NCI-H2081 treated with DMSO at 0.1 percent for 48 hours (cell line): Measurements from ENCODE around the gene RBM19.

ENCODE experiments used
- DNase-seq: peaks from one replicate; lab custom pipeline; 2025; lab: John Stamatoyannopoulos, UW

RBM19 gene

DNA sequence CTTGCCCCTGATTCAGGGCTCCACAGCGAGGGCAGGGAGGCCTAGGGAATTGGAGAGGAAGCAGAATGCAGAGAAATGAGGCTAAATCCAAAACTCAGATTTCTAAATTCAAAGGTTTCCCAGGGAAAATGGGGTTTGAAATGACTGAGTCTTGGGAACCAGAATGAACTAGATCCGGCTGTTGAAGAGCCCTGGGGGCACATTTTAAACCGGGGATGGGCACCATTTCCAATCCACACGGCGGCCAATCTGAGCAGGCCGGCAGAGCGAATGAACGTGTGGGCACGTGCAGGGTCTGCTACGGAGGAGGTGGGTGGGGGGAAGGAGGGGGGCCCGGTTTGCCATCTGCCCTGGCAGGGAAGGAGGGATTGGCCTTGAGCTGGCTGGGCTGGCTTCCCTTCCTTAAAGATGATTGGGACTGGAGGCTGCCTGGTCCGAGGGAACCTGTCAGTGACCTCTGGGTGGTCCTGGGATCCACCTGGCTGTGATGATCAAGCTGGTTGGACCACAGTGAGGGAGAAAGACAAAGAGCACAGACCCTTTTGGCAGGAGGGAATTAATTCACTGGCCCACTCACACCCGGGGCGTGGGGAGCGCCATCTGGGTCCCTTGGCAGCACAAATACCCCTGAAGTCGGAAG is 161.0 kb downstream of the RBM19 start:
- no peak for DNase-seq

DNA sequence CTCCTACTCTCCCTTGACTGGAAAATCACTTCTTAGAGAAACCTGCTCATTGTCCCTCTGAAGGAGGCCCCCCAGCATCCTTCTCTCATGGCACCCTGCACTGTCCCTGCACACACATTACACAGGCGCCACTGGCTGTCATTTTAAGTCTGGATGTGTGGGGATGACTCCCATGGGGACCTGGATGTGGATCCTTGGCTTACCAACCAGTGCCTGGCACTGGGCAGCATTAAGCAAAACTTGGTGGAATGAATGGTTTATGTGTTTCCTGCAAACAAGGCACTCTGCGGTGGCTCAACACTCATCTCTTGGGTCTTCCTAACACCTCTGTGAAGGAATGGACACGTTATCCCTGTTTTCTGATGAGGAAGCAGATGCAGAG is 162.4 kb downstream of the RBM19 start:
- DNase-seq, result no peak

DNA sequence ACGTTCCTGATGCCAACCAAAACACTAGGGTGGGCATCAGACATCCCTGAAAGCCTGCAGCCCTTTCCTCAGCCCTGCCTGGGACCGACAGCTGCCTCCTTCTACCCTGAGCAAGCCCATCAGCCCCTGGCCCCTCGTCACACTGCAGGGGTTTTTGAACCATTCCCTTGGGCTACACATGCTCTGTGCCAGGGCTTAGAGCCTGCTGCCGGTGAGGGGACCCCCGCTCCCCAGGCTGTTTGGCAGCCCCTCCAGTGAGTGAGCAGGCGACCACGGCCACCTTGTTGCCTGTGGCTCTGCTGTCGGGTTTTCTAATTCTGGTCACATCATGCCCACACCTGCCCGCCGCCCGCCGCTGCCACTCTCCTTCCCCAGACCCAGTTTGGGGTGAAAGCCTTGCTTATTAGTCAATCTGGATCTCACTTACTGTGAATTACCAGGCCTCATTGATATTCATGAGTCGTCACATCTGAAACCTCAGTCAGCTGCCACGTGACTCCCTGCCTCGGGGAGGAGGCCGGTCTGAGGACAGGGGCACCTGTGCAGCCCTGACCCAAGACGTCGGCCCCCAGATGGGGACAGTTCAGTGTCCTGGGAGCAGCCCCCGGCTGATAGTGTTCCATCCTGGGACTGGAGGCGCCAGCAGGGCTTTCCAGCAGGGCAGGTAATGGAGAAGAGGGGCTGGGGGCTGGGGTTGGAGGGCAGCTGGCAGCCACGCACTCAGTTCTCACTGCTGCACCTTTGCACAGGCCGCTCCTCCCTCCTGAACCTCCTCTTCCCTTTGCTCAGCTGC is 163.0 kb downstream of the RBM19 start:
- DNase-seq, result no peak

- no peak for DNase-seq
Observed at GRCh38 chr12:113802000-113802749, 163.9 kb downstream of the RBM19 start.

GRCh38 chr12:113800201-113800600 is 165.9 kb downstream of the RBM19 start:
- no peak for DNase-seq

GRCh38 chr12:113798552-113798951 is 167.6 kb downstream of the RBM19 start:
- DNase-seq, result no peak

DNA sequence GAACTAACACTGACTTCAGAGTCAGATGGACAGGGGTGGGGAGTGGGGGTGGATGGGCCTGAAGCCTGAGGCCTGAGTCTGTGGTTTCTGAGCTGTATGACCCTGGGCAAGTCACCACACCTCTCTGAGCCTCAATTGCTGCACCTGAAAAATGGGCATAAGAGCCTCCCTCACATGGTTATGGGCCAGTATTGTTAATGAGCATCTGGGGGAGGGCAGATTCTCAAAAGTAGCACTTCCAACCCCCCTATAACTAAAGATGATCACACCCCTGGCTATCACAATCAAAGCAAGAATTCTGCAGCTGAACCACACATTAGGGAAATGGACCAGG is 168.6 kb downstream of the RBM19 start:
- DNase-seq, result no peak

- DNase-seq, result no peak
Observed at GRCh38 chr12:113796852-113797534, 169.1 kb downstream of the RBM19 start.

DNA sequence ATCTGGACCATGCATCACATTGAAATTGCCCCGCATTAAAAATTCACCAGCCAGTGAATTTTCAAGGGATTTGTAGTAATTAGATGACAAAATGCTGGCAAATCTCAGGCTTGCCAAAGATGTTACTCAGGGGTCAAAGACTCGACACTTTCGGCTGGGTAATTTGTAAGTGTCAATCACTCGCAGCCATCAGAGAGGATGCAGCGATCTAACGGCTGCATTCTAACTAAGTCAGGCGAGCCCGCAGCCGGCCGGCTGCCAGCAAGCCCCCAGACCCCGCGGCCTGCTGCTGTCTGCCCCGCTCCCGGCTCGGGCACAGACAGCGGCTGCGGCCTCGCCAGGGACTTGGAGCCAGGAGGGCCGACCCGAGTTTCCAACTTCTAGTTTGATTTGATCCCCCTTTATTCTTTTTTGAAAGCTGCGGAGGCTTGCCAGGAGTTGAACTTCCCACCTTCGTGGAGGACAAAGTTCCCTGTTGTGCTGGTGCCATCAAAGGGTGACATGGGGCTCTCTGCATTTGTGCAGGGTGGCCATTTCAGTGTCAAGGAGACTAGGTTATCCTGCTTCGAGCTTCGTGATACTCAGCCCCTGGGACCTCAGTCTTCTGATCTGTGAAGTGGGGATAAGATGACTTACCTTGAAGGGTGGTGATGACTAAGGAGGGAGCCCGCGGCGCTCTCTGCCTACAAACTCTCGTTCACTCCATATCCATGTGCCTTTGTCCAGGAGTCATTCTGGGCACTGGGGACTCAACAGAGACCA is 169.9 kb downstream of the RBM19 start:
- DNase-seq, result no peak

DNA sequence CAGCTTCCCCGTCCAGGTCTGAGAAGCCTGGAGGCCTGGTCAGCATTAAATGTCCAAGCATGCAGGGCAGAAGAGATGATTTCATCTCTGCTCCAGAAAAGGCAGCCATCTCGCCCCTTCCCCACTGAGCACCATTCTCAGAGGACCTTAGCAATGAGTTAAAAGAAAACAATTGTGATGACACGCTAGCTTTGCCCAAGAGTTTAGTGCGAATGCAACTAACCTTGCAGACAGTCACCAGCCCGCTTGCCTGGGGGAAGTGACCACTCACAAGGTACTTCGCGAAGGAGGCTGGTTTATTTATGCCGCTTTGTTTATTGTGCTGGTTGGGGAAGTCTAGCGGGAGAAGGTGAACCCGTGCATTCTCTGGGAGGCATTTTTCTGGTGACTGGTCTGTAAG is 170.7 kb downstream of the RBM19 start:
- DNase-seq, result no peak

GRCh38 chr12:113794774-113795173 is 171.4 kb downstream of the RBM19 start:
- no peak for DNase-seq

DNA sequence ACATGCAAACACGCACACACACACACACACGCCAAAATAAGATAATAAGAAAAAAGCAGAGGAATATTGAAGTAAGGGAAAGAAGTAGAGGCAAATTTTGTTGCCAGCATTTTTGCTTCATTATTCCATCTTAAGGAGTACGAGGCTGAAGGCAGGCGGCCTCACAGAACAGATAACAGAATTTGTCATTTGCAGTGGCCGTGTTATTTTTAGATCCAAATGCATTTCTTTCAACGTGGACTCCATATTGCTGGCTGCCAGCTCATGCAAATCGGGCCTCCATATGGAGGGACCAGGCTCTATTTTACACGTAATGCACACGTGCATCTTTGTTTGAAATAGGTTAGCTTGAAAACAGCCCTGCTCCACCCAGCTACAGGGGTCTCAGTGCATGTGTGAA is 172.9 kb downstream of the RBM19 start:
- DNase-seq, result no peak

DNA sequence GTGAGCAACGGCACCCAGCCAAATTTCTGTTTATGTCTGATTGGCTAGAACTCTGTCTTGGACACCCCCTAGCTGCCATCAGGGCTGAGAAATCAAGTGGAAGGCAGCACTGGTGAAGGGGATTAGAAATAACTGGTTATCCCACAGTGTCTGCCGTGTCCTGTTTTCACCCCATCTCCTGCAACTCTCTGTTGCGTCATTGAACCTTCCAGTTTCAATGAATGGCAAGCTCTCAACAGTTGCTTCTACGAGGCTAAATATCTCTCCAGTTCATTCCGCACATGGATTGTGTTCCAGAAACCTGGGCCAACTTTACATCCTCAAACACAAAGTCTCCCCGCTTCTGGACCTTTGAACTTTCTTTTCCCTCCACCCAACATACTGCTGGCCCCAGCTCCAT is 173.7 kb downstream of the RBM19 start:
- DNase-seq, result no peak

DNA sequence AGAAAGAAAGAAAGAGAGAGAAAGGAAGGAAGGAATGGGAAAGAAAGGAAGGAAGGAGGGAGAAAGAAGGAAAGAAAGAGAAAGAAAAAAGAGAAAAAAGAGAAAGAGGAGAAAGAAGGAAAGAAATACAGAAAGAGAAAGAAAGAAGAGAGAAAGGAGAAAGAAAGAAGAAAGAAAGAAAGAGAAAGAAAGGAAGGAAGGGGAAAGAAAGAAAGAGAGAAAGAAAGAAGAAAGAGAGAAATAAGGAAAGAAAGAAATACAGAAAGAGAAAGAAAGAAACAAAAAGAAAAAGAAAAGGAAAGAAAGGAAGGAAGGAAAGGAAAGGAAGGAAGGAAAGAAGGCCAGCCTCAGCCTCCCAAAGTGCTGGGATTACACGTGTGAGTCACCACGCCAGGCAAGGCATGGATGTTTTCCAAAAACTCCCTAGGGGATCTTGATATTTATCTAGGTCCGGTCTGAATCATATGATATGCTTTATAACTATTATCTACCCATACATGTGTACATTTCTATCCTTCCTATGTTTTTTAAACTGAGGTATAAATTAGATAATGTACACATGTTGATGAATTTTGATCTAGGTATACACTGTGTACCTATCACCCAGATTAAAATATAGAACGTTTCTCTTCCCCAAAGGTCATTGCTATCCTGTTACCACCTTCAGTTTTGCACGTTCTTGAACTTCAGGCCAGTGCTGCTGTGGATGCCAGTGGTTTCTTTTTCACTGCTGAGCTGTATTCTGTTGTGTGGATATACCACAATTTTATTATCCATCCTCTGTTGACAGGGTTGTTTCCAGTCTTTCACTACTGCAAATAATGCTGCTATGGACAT is 177.9 kb downstream of the RBM19 start:
- no peak for DNase-seq

DNA sequence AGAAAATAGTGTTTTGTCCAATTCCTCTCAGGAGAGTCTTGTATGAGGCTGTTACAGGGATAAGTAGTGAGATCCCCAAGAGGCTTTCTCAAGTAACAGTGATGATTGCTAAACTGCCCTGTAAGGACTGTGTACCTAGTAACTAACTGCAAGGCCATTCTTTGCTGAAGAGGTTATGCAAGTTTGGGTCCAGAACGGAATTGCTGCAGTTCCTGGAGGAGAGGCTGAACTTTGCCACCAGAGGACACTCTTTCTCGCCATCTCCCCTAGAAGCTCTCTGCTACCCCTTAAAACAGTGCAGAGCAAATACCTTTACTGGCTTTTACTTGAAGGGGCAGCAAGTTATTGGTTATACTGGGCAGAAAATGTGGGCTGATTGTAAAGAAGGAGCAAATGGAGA is 180.0 kb downstream of the RBM19 start:
- no peak for DNase-seq

DNA sequence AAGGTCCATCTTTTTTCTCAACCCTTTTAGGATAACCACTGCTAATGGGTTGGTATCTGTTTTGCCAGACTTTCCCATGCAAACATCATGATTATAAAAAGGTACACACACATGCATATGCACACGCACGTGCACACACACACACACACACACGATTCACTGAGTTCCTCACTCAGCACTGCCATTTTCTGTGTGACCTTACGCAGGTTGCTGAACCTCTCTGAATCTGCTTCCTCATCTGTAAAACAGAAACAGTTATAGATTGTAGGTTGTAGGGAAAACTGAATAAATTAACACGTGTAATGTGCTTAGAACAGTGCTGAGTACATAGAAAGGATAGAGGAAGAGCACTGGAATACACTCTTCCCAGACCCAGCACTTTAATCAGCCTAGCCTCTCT is 182.3 kb downstream of the RBM19 start:
- no peak for DNase-seq

- no peak for DNase-seq
Observed at GRCh38 chr12:113782873-113783272, 183.3 kb downstream of the RBM19 start.

DNA sequence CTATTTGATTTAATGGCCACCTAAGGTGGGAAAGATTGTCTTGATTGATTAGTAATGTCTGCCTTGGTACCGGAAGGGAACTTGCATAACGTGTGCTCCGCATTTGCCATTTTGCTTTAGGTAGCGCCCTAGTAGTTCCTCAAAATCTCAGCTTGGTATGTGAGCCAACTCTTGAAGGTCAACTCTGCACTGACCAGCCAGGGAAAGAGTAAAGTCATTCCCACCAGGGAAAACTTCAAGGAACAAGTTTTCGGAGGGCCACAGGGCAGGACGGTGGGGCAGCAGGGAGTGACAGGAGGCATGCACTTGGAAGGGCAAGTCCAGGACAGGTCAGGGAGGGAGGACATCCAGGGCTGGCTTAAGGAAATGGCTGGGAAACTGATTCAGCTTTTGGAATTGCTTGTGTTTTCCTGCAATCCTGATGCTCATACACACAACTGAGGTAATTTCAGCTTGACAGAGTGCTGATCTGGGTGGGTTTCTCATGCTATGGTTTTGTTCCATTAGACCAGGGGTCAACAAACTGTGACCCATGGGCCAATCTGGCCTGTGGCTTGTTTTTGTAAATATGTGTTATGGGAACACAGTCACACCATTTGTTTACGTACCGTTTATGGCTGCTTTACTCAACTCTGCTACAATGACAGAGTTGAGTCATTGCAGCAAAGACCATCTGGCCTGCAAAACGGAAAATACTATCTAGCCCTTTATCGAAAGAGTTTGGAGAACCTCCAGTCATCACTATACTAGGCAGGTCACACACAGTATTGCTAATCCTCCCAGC is 184.5 kb downstream of the RBM19 start:
- DNase-seq, result no peak

GRCh38 chr12:113779774-113780173 is 186.4 kb downstream of the RBM19 start:
- no peak for DNase-seq

GRCh38 chr12:113778432-113779132 is 187.5 kb downstream of the RBM19 start:
- DNase-seq, result no peak
